CD4-positive, alpha-beta T cell treated with Interleukin-6 at 100 ng/mL for 8 hours (primary cell): ENCODE results near the gene RRAGA.
"Not testable (repeated sequence)": the region's sequence is repeated elsewhere in the genome, so short reads cannot be mapped to it uniquely, and the experiment has no call there.

Experiments used
- DNase-seq: peaks from one replicate; pipeline ENCODE4 v3.0.0-alpha.2; 2020; ENCODE audit warnings: mixed read lengths, low spot score

RRAGA gene

GRCh38 chr9:19048966-19049916, at the start of gene RRAGA:
RRAGA (plus strand) TSS chr9:19049427; CDS start chr9:19049660, 233 bp downstream.
- peak; percentile 91 for DNase-seq

GRCh38 chr9:19000133-19000532, 49.1 kb upstream of the RRAGA start:
- DNase-seq, result no peak

GRCh38 chr9:19009391-19009965, 39.7 kb upstream of the RRAGA start:
- no peak for DNase-seq

GRCh38 chr9:19018201-19018600, 31.0 kb upstream of the RRAGA start:
- DNase-seq, result no peak

- no peak for DNase-seq
These were observed 28.3 kb upstream of the RRAGA start for GRCh38 chr9:19020886-19021455.

GRCh38 chr9:19021649-19022048, 27.6 kb upstream of the RRAGA start:
- not testable (repeated sequence) for DNase-seq

GRCh38 chr9:19022206-19022605, 27.0 kb upstream of the RRAGA start:
- no peak for DNase-seq

- DNase-seq, result no peak
These were observed 26.1 kb upstream of the RRAGA start for GRCh38 chr9:19023078-19023477.

- DNase-seq, result no peak
These were observed 22.9 kb upstream of the RRAGA start for GRCh38 chr9:19026375-19026774.

GRCh38 chr9:19027825-19028224, 21.4 kb upstream of the RRAGA start:
- no peak for DNase-seq

- DNase-seq, result peak; percentile 36
These were observed 20.3 kb upstream of the RRAGA start for GRCh38 chr9:19028835-19029451.

- DNase-seq, result no peak
These were observed 18.3 kb upstream of the RRAGA start for GRCh38 chr9:19030899-19031298.

- no peak for DNase-seq
These were observed 16.8 kb upstream of the RRAGA start for GRCh38 chr9:19032406-19032805.

- no peak for DNase-seq
These were observed 16.2 kb upstream of the RRAGA start, which contains the start of gene SAXO1 for GRCh38 chr9:19033015-19033414. SAXO1 (minus strand) TSS chr9:19033209; CDS start chr9:19032908, 301 bp downstream.

GRCh38 chr9:19036611-19037010, 12.6 kb upstream of the RRAGA start:
- no peak for DNase-seq

- no peak for DNase-seq
These were observed 850 bp downstream of the RRAGA start for GRCh38 chr9:19049917-19050636.

GRCh38 chr9:19050637-19051591, 1.7 kb downstream of the RRAGA start:
- DNase-seq, result no peak

GRCh38 chr9:19057033-19057432, 7.8 kb downstream of the RRAGA start:
- no peak for DNase-seq

- no peak for DNase-seq
These were observed 25.0 kb downstream of the RRAGA start for GRCh38 chr9:19074229-19074628.

- no peak for DNase-seq
These were observed 25.6 kb downstream of the RRAGA start for GRCh38 chr9:19074836-19075235.

- DNase-seq, result peak; percentile 39
These were observed 36.1 kb downstream of the RRAGA start for GRCh38 chr9:19085295-19085694.
